Stimulated activated CD4-positive, alpha-beta T cell treated with anti-CD3 and anti-CD28 coated beads, Interleukin-15, amount 100 ng/mL, for 48 hours (primary cell): ENCODE data around the gene ZFP1.
A peak's percentile ranks its signal among the peaks of the same experiment; 100 is the strongest.

ENCODE experiments used
- DNase-seq, 2 donors: peaks; one replicate each; pipeline ENCODE4 v3.0.0-alpha.2; 2020; ENCODE audit warnings: low read depth in 2 of 2

ZFP1 gene

GRCh38 chr16:75148311-75149195 lies at the start of gene ZFP1:
Gene ZFP1 (plus strand): TSS chr16:75148524. CDS start chr16:75152952, 4,428 bp downstream.
- peak; percentile 91 to 94 for DNase-seq

- DNase-seq, result no peak
Observed at GRCh38 chr16:75099075-75099667, 49.2 kb upstream of the ZFP1 start.

GRCh38 chr16:75099738-75100602 lies 48.4 kb upstream of the ZFP1 start:
- peak in 1 of 2 donors; percentile 33 for DNase-seq

GRCh38 chr16:75100603-75100990 lies 47.7 kb upstream of the ZFP1 start:
- no peak for DNase-seq

- no peak for DNase-seq
Observed at GRCh38 chr16:75101635-75102034, 46.7 kb upstream of the ZFP1 start.

GRCh38 chr16:75102595-75102994 lies 45.7 kb upstream of the ZFP1 start:
- no peak for DNase-seq

GRCh38 chr16:75103994-75104393 lies 44.3 kb upstream of the ZFP1 start:
- DNase-seq, result no peak

- DNase-seq, result no peak
Observed at GRCh38 chr16:75104836-75105235, 43.5 kb upstream of the ZFP1 start.

GRCh38 chr16:75105306-75106061 lies 42.8 kb upstream of the ZFP1 start:
- no peak for DNase-seq

GRCh38 chr16:75106351-75107274 lies 41.7 kb upstream of the ZFP1 start:
- DNase-seq, result no peak

GRCh38 chr16:75107505-75107904 lies 40.8 kb upstream of the ZFP1 start:
- DNase-seq, result no peak

- peak; percentile 78 to 85 for DNase-seq
Observed at GRCh38 chr16:75108792-75109731, 39.3 kb upstream of the ZFP1 start.

GRCh38 chr16:75109732-75110243 lies 38.5 kb upstream of the ZFP1 start:
- DNase-seq, result no peak

GRCh38 chr16:75110637-75111513 lies 37.4 kb upstream of the ZFP1 start:
- DNase-seq, result peak; percentile 73 to 74

GRCh38 chr16:75111514-75111940 lies 36.8 kb upstream of the ZFP1 start:
- DNase-seq, result no peak

GRCh38 chr16:75111961-75112733 lies 36.2 kb upstream of the ZFP1 start:
- DNase-seq, result no peak
